KMS-11 (cell line): Measurements from ENCODE around the gene AGAP1.

ENCODE experiments used
- H2AFZ ChIP-seq: fragments of 200-600 bp; sonication (generic); 2 replicates; pipeline ENCODE4 v1.6.1; 2016; ENCODE audit warnings: antibody characterized with exemption, mixed run types, low read depth
- H3K27ac ChIP-seq: fragments of 200-600 bp; sonication (generic); 2 replicates; pipeline ENCODE4 v1.6.1; 2016; ENCODE audit warnings: mild to moderate bottlenecking, mixed run types
- H3K27me3 ChIP-seq: fragments of 200-600 bp; sonication (generic); 2 replicates; pipeline ENCODE4 v1.6.1; 2017; ENCODE audit warnings: mild to moderate bottlenecking, low read depth, mixed run types, moderate library complexity; ENCODE audit not compliant: insufficient read depth
- H3K36me3 ChIP-seq: fragments of 200-600 bp; sonication (generic); 2 replicates; pipeline ENCODE4 v1.6.1; 2017; ENCODE audit warnings: mild to moderate bottlenecking, mixed run types; ENCODE audit not compliant: insufficient read depth
- H3K4me1 ChIP-seq: fragments of 200-600 bp; sonication (generic); 2 replicates; pipeline ENCODE4 v1.6.1; 2016; ENCODE audit warnings: mild to moderate bottlenecking, low read depth, mixed run types; ENCODE audit not compliant: poor library complexity, severe bottlenecking
- H3K4me2 ChIP-seq: fragments of 200-600 bp; sonication (generic); 2 replicates; pipeline ENCODE4 v1.7.0; 2016; ENCODE audit warnings: mild to moderate bottlenecking, mixed run types
- H3K4me3 ChIP-seq: fragments of 200-600 bp; sonication (generic); IDR thresholded peaks from 2 replicates; pipeline ENCODE4 v1.6.1; 2017; ENCODE audit warnings: low read depth, low read length, mixed read lengths; ENCODE audit not compliant: insufficient read depth
- H3K79me2 ChIP-seq: fragments of 200-600 bp; sonication (generic); 2 replicates; pipeline ENCODE4 v1.6.1; 2016; ENCODE audit warnings: low read depth, mixed run types; ENCODE audit not compliant: insufficient read depth
- H3K9ac ChIP-seq: fragments of 200-600 bp; sonication (generic); 2 replicates; pipeline ENCODE4 v1.6.1; 2016; ENCODE audit warnings: mild to moderate bottlenecking, mixed run types
- H4K20me1 ChIP-seq: fragments of 200-600 bp; sonication (generic); 2 replicates; pipeline ENCODE4 v1.6.1; 2016; ENCODE audit warnings: mild to moderate bottlenecking, mixed run types; ENCODE audit not compliant: insufficient read depth
- CTCF ChIP-seq: fragments of 200-600 bp; sonication (generic); conservative IDR thresholded peaks from 2 replicates; pipeline ENCODE4 v1.6.1; 2017; ENCODE audit warnings: low read depth, mild to moderate bottlenecking, antibody characterized with exemption, low read length, moderate library complexity, mixed read lengths

The AGAP1 gene

GRCh38 chr2:235727891-235728799, 234.3 kb downstream of the AGAP1 start:
- no peaks in the 10 kb centered on the region for H3K36me3 ChIP-seq
- no peak overlapping the region for H3K27ac ChIP-seq
- no peak overlapping the region for H3K4me3 ChIP-seq
- no peaks in the 10 kb centered on the region for H3K27me3 ChIP-seq
- H3K79me2 ChIP-seq, result no peaks in the 10 kb centered on the region
- H3K4me2 ChIP-seq, result no peak overlapping the region
- no peaks in the 10 kb centered on the region for H4K20me1 ChIP-seq
- TF ChIP-seq CTCF, result no peak
- H3K9ac ChIP-seq, result no peak overlapping the region
- H3K4me1 ChIP-seq, result no peaks in the 10 kb centered on the region
- no peak overlapping the region for H2AFZ ChIP-seq

- no peaks in the 10 kb centered on the region for H3K4me1 ChIP-seq
- no peak overlapping the region for H3K9ac ChIP-seq
- no peak overlapping the region for H2AFZ ChIP-seq
- H4K20me1 ChIP-seq, result no peaks in the 10 kb centered on the region
- no peak overlapping the region for H3K4me2 ChIP-seq
- no peaks in the 10 kb centered on the region for H3K27me3 ChIP-seq
- H3K36me3 ChIP-seq, result no peaks in the 10 kb centered on the region
- no peaks in the 10 kb centered on the region for H3K79me2 ChIP-seq
- no peak overlapping the region for H3K27ac ChIP-seq
- TF ChIP-seq CTCF, result no peak
- H3K4me3 ChIP-seq, result no peak overlapping the region
Measured at GRCh38 chr2:235728800-235729556, 235.1 kb downstream of the AGAP1 start.

GRCh38 chr2:235729557-235729947, 235.7 kb downstream of the AGAP1 start:
- no peak for TF ChIP-seq CTCF
- Histone ChIP-seq H3K9ac (no peak overlapping the region), H3K4me2 (no peak overlapping the region), H2AFZ (no peak overlapping the region), H4K20me1 (no peaks in the 10 kb centered on the region), H3K27ac (no peak overlapping the region), H3K27me3 (no peaks in the 10 kb centered on the region), H3K79me2 (no peaks in the 10 kb centered on the region), H3K4me3 (no peak overlapping the region), H3K36me3 (no peaks in the 10 kb centered on the region), H3K4me1 (no peaks in the 10 kb centered on the region)

GRCh38 chr2:235730115-235730514, 236.3 kb downstream of the AGAP1 start:
- no peak for TF ChIP-seq CTCF
- Histone ChIP-seq H3K4me2 (no peak overlapping the region), H3K27ac (no peak overlapping the region), H3K27me3 (no peaks in the 10 kb centered on the region), H2AFZ (no peak overlapping the region), H3K4me3 (no peak overlapping the region), H3K4me1 (no peaks in the 10 kb centered on the region), H4K20me1 (no peaks in the 10 kb centered on the region), H3K79me2 (no peaks in the 10 kb centered on the region), H3K36me3 (no peaks in the 10 kb centered on the region), H3K9ac (no peak overlapping the region)
